Measurements from ENCODE around the gene GFRA1.

The GFRA1 gene

DNA sequence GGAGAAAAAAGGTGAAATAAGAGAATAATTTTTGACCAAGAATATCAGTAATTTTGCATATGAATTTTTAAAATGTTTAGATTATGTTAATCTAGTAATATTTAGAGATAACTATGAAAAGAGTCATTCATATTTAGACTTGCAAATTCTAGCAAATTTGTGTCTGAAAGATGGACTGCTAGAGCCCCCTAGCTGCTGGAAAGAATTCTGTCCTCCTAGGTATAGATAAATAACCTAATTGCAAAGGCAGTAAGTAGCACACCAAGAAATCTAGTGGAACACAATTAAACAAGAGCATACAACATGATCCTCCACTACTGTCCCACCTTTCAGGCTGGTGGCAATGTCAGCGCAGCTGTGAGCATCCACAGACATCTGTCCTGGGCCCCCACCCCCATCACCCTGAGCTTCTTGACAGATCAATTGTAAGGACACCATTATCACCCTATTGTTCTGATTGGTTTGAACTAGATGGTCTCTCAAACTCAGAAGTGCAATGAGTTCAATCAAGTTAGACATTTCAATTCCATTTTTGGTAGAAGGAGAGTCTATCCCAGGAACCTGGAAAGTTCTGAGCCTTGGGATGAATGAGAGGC is 15.0 kb upstream of the GFRA1 start:
- Histone ChIP-seq H4K20me1 (ENCODE audit: insufficient read depth, low read length) (no peaks in the 10 kb centered on the region), H3K36me3 (ENCODE audit: insufficient read depth, low read length) (no peaks in the 10 kb centered on the region), H2AFZ (ENCODE audit: low read depth, low read length) (no peak overlapping the region), H3K9me3 (ENCODE audit: insufficient read depth, low read length, severe bottlenecking) (no peaks in the 10 kb centered on the region), H3K9ac (ENCODE audit: low read depth, low read length) (no peak overlapping the region), H3K27ac (ENCODE audit: low read length) (no peak overlapping the region), H3K79me2 (ENCODE audit: insufficient read depth, low read length) (no peaks in the 10 kb centered on the region), H3K4me2 (ENCODE audit: insufficient read depth, low read length) (no peak overlapping the region), H3K27me3 (ENCODE audit: insufficient read depth, low read length, poor library complexity) (no peaks in the 10 kb centered on the region), H3K4me1 (ENCODE audit: insufficient read depth, low read length) (no peaks in the 10 kb centered on the region; the same call in 1 of the 2 replicates), H3K4me3 (ENCODE audit: low read depth in 1 of 2, low read length in 2 of 2) (no peak overlapping the region)
- no peak for TF ChIP-seq EZH2 (IDR thresholded peaks at IDR 0.05; ENCODE audit: borderline replicate concordance, low read depth, low read length, severe bottlenecking)
- TF ChIP-seq, protein P1, sequence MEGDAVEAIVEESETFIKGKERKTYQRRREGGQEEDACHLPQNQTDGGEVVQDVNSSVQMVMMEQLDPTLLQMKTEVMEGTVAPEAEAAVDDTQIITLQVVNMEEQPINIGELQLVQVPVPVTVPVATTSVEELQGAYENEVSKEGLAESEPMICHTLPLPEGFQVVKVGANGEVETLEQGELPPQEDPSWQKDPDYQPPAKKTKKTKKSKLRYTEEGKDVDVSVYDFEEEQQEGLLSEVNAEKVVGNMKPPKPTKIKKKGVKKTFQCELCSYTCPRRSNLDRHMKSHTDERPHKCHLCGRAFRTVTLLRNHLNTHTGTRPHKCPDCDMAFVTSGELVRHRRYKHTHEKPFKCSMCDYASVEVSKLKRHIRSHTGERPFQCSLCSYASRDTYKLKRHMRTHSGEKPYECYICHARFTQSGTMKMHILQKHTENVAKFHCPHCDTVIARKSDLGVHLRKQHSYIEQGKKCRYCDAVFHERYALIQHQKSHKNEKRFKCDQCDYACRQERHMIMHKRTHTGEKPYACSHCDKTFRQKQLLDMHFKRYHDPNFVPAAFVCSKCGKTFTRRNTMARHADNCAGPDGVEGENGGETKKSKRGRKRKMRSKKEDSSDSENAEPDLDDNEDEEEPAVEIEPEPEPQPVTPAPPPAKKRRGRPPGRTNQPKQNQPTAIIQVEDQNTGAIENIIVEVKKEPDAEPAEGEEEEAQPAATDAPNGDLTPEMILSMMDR (IDR thresholded peaks at IDR 0.05; ENCODE audit: borderline replicate concordance, extremely low read depth, low read length, poor library complexity, severe bottlenecking): peak; percentile 59
- DNase-seq (peak; percentile 13), ATAC-seq (ENCODE audit: insufficient read depth, low read depth) (no peak)

DNA sequence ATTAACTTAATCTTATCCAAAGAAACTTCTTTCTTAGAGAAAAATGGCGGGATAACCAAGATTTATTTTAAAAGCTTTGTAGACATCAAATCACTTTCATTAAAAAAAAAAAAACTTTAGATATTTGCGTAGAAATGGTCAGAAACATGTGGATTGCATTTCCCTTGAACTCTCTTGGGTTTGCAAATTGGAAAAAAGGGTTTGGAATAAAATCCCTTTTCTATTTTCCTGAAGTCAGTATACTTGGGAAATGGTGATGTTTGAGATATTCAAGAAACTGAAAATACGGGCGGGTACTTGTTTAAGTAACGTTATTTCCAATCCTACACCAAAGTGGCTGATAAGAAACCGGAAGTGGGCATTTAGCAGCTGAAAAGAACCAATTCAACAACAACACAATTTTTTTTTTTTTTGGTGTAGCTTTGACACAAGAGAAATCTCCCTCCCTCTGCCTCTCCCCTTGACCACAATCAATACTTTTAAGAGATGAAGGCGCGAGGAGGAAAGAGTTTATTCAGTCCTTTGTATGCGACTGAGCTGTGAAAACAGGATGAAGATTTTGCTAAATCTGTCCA is 13.7 kb upstream of the GFRA1 start:
- Histone ChIP-seq H3K36me3 (ENCODE audit: insufficient read depth, low read length) (no peaks in the 10 kb centered on the region), H3K4me1 (ENCODE audit: insufficient read depth, low read length) (no peaks in the 10 kb centered on the region; the same call in 1 of the 2 replicates), H3K4me3 (ENCODE audit: low read depth in 1 of 2, low read length in 2 of 2) (no peak overlapping the region), H3K79me2 (ENCODE audit: insufficient read depth, low read length) (no peaks in the 10 kb centered on the region), H3K9ac (ENCODE audit: low read depth, low read length) (no peak overlapping the region), H3K27ac (ENCODE audit: low read length) (no peak overlapping the region), H3K27me3 (ENCODE audit: insufficient read depth, low read length, poor library complexity) (no peaks in the 10 kb centered on the region), H2AFZ (ENCODE audit: low read depth, low read length) (no peak overlapping the region), H4K20me1 (ENCODE audit: insufficient read depth, low read length) (no peaks in the 10 kb centered on the region), H3K4me2 (ENCODE audit: insufficient read depth, low read length) (no peak overlapping the region), H3K9me3 (ENCODE audit: insufficient read depth, low read length, severe bottlenecking) (no peaks in the 10 kb centered on the region)
- TF ChIP-seq, protein P1 (IDR thresholded peaks at IDR 0.05; ENCODE audit: borderline replicate concordance, extremely low read depth, low read length, poor library complexity, severe bottlenecking): no peak
- TF ChIP-seq EZH2 (IDR thresholded peaks at IDR 0.05; ENCODE audit: borderline replicate concordance, low read depth, low read length, severe bottlenecking): no peak
- ATAC-seq (ENCODE audit: insufficient read depth, low read depth) (no peak), DNase-seq (no peak)

DNA sequence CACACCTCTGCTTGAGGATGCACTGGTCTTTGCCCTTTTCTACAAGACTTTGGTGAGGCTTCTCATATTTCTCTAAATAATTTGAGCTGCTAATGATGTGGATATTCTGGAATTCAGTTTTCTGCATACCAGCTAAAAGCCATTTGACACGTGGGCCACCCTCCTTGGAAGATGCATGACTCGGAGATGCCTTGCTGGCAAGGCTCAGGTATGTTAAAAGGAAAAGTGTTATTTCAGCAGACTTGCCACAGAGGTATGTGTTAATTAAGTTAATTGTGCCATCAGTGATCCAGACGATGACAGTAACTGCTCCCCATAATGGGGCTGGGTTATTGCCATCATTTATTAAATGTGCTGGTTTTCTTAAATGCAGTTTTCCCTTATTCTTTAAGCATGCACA is 8.8 kb upstream of the GFRA1 start:
- no peak overlapping the region for H2AFZ ChIP-seq (ENCODE audit: low read depth, low read length)
- H4K20me1 ChIP-seq (ENCODE audit: insufficient read depth, low read length): no peaks in the 10 kb centered on the region
- no peaks in the 10 kb centered on the region for H3K79me2 ChIP-seq (ENCODE audit: insufficient read depth, low read length)
- H3K36me3 ChIP-seq (ENCODE audit: insufficient read depth, low read length): no peaks in the 10 kb centered on the region
- no peak overlapping the region for H3K4me2 ChIP-seq (ENCODE audit: insufficient read depth, low read length)
- H3K9me3 ChIP-seq (ENCODE audit: insufficient read depth, low read length, severe bottlenecking): no peaks in the 10 kb centered on the region
- H3K27ac ChIP-seq (ENCODE audit: low read length): no peak overlapping the region
- TF ChIP-seq, protein P1 (IDR thresholded peaks at IDR 0.05; ENCODE audit: borderline replicate concordance, extremely low read depth, low read length, poor library complexity, severe bottlenecking): no peak
- TF ChIP-seq EZH2 (IDR thresholded peaks at IDR 0.05; ENCODE audit: borderline replicate concordance, low read depth, low read length, severe bottlenecking): no peak
- ATAC-seq (ENCODE audit: insufficient read depth, low read depth) (no peak), DNase-seq (no peak)
- H3K4me3 ChIP-seq (ENCODE audit: low read depth in 1 of 2, low read length in 2 of 2): no peak overlapping the region
- H3K4me1 ChIP-seq (ENCODE audit: insufficient read depth, low read length): no peaks in the 10 kb centered on the region; the same call in 1 of the 2 replicates
- H3K27me3 ChIP-seq (ENCODE audit: insufficient read depth, low read length, poor library complexity): no peaks in the 10 kb centered on the region
- H3K9ac ChIP-seq (ENCODE audit: low read depth, low read length): no peak overlapping the region
